Naive thymus-derived CD4-positive, alpha-beta T cell (primary cell): ENCODE data around the gene ATP7B. TPM values are rescaled to one million over a fixed set of nuclear protein-coding genes. Genes with fewer than 3 reads are reported as not detected.
"Not testable (repeated sequence)": the region's sequence is repeated elsewhere in the genome, so short reads cannot be mapped to it uniquely, and the experiment has no call there.

ENCODE experiments used
- ATAC-seq: fragments of 150-1000 bp; cut with Tn5 transposase; 2 replicates; pipeline ENCODE4 v1.10.0; 2021; ENCODE audit warnings: mild to moderate bottlenecking, moderate library complexity
- CTCF ChIA-PET: fragments of 350-600 bp; sonication (Branson Sonifier 250); formaldehyde crosslinking; loops from one replicate; lab custom pipeline; 2021; ENCODE audit warnings: antibody characterized with exemption; lab: Charles Lee
- POLR2A ChIA-PET: fragments of 350-600 bp; sonication (Branson Sonifier 250); formaldehyde crosslinking; loops from one replicate; lab custom pipeline; 2021; ENCODE audit warnings: antibody characterized with exemption, inconsistent platforms; lab: Charles Lee
- DNase-seq, 9 donors: peaks; one replicate each; pipeline versions ENCODE4 v3.0.0 to v3.0.0-alpha.2; 2020 to 2022; ENCODE audit warnings: mixed read lengths in 1 of 9
- H3K27ac ChIP-seq: one replicate; pipeline ENCODE4 v1.7.0; 2013; ENCODE audit warnings: mild to moderate bottlenecking, low read depth, low read length, moderate library complexity
- H3K27me3 ChIP-seq, 2 donors: one replicate each; pipeline ENCODE4 v1.7.0; 2013; ENCODE audit warnings: low read length in 2 of 2, mild to moderate bottlenecking in 2 of 2, moderate library complexity in 2 of 2; ENCODE audit not compliant: control insufficient read depth in 2 of 2, insufficient read depth in 2 of 2
- H3K36me3 ChIP-seq, 3 experiments: 1 replicate in 2 of 3; 2 replicates in 1 of 3; pipeline ENCODE4 v1.7.0; 2013; ENCODE audit warnings: low read length in 3 of 3, mild to moderate bottlenecking in 3 of 3, moderate library complexity in 1 of 3; ENCODE audit not compliant: insufficient read depth in 3 of 3, control insufficient read depth in 2 of 3
- H3K4me1 ChIP-seq, 2 donors: one replicate each; pipeline ENCODE4 v1.7.0; 2013; ENCODE audit warnings: low read length in 2 of 2, mild to moderate bottlenecking in 2 of 2, moderate library complexity in 1 of 2; ENCODE audit not compliant: control insufficient read depth in 2 of 2, insufficient read depth in 2 of 2
- H3K4me3 ChIP-seq: 2 replicates; pipeline ENCODE4 v1.7.0; 2013; ENCODE audit warnings: mild to moderate bottlenecking, low read length
- H3K9me3 ChIP-seq, 3 experiments: 1 replicate in 2 of 3; 2 replicates in 1 of 3; pipeline ENCODE4 v1.7.0; 2013; ENCODE audit warnings: low read length in 3 of 3; ENCODE audit not compliant: control insufficient read depth in 2 of 3
- H3K27ac Mint-ChIP-seq, 9 donors: one replicate each; pipeline ENCODE4 v1.8.0; 2020 to 2022; ENCODE audit warnings: mixed read lengths in 9 of 9, mild to moderate bottlenecking in 8 of 9, moderate library complexity in 5 of 9, inconsistent platforms in 2 of 9
- H3K27me3 Mint-ChIP-seq, 5 donors: one replicate each; pipeline ENCODE4 v1.8.0; 2021 to 2022; ENCODE audit warnings: mixed read lengths in 5 of 5, mild to moderate bottlenecking in 1 of 5
- H3K36me3 Mint-ChIP-seq, 5 donors: one replicate each; pipeline ENCODE4 v1.8.0; 2020 to 2022; ENCODE audit warnings: mixed read lengths in 5 of 5, mild to moderate bottlenecking in 3 of 5, inconsistent platforms in 1 of 5
- H3K4me1 Mint-ChIP-seq, 7 donors: one replicate each; pipeline ENCODE4 v1.8.0; 2020 to 2022; ENCODE audit warnings: mixed read lengths in 7 of 7, mild to moderate bottlenecking in 3 of 7, inconsistent platforms in 1 of 7
- H3K4me3 Mint-ChIP-seq, 10 donors: one replicate each; pipeline ENCODE4 v1.8.0; 2020 to 2022; ENCODE audit warnings: mild to moderate bottlenecking in 10 of 10, mixed read lengths in 10 of 10, moderate library complexity in 6 of 10, inconsistent platforms in 2 of 10
- H3K9me3 Mint-ChIP-seq, 11 donors: one replicate each; pipeline ENCODE4 v1.8.0; 2020 to 2022; ENCODE audit warnings: mixed read lengths in 11 of 11, mild to moderate bottlenecking in 4 of 11, inconsistent platforms in 1 of 11, moderate library complexity in 1 of 11
- intact Hi-C, 2 donors: fragments of 100-400 bp; cut with micrococcal nuclease; formaldehyde crosslinking; loops; one replicate each; pipeline ENCODE4 v1.15.1; 2023
- polyA plus RNA-seq, 2 donors: library from polyadenylated mRNA; unstranded; fragments of 300-500 nt; fragmentation: Illumina TruSeq; gene quantifications; one replicate each; pipeline ENCODE4 v1.2.3, GENCODE V29; 2021
- total RNA-seq, 6 experiments: library from RNA in 5 of 6; stranded (reverse) in 5 of 6; gene quantifications; 1 replicate in 5 of 6; 2 replicates in 1 of 6; pipeline ENCODE4 v1.2.3 and lab custom pipeline; 2021 to 2026

The ATP7B gene
- total and polyA plus RNA-seq, 7 experiments from 2014 or later: 0.18 to 1.4 (median 1.3) TPM

GRCh38 chr13:51912091-51912490 is 99.2 kb downstream of the ATP7B start:
- peaks cover 0 to 4% (median 0%) of the 10 kb centered on the region in 5 donors for H3K27me3 Mint-ChIP-seq
- POLR2A ChIA-PET: interaction anchor here (1.5 kb wide), 1 partner anchor 53 kb away, joined by 3 read pairs; no protein-coding TSS in a partner anchor

DNA sequence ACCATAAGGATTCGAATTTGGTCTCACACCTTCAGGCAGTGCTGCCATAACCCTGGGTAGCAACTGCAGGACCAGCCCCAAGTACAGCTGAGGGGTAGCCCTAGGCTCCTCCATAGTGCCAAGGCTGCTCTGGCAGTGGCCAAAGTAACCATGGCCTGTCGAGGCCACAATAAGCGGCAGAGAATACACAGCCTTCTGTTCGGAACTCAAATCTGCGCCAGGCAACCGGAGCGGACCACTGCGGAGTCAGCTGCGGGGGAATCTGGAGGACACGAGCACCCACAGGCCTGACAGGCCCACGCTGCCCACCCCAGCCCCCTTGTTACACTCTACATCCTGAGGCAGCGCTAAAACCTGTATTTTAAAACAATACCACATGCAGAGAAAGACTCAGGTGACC is 100.7 kb downstream of the ATP7B start:
- Histone ChIP-seq H3K9me3 (no peaks in the 10 kb centered on the region), H3K4me1 (no peaks in the 10 kb centered on the region), H3K27ac (no peak overlapping the region), H3K27me3 (no peaks in the 10 kb centered on the region), H3K4me3 (no peak overlapping the region), H3K36me3 (no peaks in the 10 kb centered on the region)
- ChIA-PET POLR2A (no interaction called here), CTCF (interaction anchor here (1.4 kb wide), 1 partner anchor 291 kb away, joined by 4 read pairs; no protein-coding TSS in a partner anchor)
- Mint-ChIP-seq H3K4me1 (peaks cover 7 to 29% (median 21%) of the 10 kb centered on the region in 7 donors), H3K9me3 (peaks cover 0 to 3% (median 0%) of the 10 kb centered on the region in 11 donors), H3K27me3 (peaks cover 0 to 4% (median 0%) of the 10 kb centered on the region in 5 donors), H3K27ac (no peak overlapping the region), H3K36me3 (no peaks in the 10 kb centered on the region), H3K4me3 (no peak overlapping the region)
- ATAC-seq: no peak
- no peak for DNase-seq
- intact Hi-C loops: no loop called here

More at GRCh38 chr13:51912091-51912490, 99.2 kb downstream of the ATP7B start:
- CTCF ChIA-PET: interaction anchor here (1.3 kb wide), 1 partner anchor 39 kb away, joined by 3 read pairs; no protein-coding TSS in a partner anchor
- Histone ChIP-seq H3K4me1 (no peaks in the 10 kb centered on the region), H3K36me3 (no peaks in the 10 kb centered on the region), H3K9me3 (no peaks in the 10 kb centered on the region), H3K4me3 (no peak overlapping the region), H3K27me3 (no peaks in the 10 kb centered on the region), H3K27ac (no peak overlapping the region)
- Mint-ChIP-seq H3K27ac (no peak overlapping the region), H3K36me3 (no peaks in the 10 kb centered on the region), H3K9me3 (peaks cover 0 to 3% (median 0%) of the 10 kb centered on the region in 11 donors), H3K4me3 (no peak overlapping the region), H3K4me1 (peaks cover 9 to 26% (median 21%) of the 10 kb centered on the region in 7 donors)
- DNase-seq (peak in 1 of 9 donors; percentile 6), ATAC-seq (no peak)
- intact Hi-C loops: no loop called here

DNA sequence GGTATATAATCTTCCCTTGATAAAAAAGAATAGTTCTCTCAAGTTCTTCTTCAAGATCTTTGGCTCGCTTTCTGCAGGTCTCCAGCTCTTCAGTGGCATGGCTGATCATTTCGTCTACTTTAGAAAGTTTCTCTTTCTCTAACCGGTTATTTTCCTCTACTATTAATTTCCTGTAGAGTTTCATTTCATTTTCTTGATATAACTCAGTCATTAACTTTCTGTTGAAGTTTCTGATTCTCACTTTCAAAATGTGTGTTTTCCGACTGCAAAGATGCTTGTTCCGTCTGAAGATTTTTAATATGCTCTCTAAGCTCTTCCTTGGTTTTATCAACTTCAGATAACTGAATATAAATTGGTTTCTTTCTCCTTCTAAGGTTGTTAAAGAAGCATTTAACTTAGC is 102.0 kb downstream of the ATP7B start:
- Mint-ChIP-seq H3K4me3 (peak overlapping the region in 9 of 10 donors; percentile 11 to 62 (median 39)), H3K27ac (peak overlapping the region in 5 of 9 donors; percentile 3 to 68 (median 33)), H3K4me1 (peaks cover 7 to 29% (median 21%) of the 10 kb centered on the region in 7 donors)
- H3K27me3 ChIP-seq, intact Hi-C loops, H3K9me3 Mint-ChIP-seq, H3K4me3 ChIP-seq, H3K27ac ChIP-seq, POLR2A ChIA-PET, H3K36me3 ChIP-seq, H3K9me3 ChIP-seq, DNase-seq, ATAC-seq, CTCF ChIA-PET, H3K36me3 Mint-ChIP-seq, H3K27me3 Mint-ChIP-seq, H3K4me1 ChIP-seq: not testable (repeated sequence)

DNA sequence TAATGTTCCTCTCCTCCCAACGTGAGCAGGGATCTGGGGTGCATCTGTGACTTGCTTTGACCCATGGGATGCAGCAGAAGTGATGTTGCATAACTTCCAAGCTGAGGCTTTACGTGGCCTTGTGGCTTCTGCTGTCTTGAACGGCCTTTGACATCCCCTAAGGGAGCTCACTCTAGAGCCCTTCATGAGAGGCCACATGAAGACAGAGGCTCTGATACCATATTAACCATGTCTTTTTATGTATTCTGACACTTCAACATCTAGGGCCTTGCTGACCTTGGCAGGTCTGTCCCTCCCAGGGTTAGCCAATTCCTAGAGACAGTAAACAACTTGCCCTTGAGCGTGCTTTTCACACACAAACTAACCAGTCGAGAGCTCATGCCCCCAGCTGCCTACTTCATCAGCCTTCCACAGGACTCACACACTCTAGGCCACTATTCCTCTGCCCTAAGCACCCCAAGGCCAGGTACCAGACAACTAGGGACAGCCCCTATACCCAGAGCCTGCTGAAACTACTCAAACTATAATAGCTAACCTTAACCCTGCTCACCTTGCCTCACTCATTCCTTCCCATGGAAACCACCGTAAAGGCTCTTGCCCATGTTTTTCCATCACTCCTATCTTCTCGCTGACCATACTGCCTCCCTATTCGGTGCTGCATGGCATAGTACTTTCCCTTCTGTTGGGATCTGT is 104.1 kb downstream of the ATP7B start:
- Mint-ChIP-seq H3K27me3 (peaks cover 0 to 5% (median 0%) of the 10 kb centered on the region in 5 donors), H3K4me3 (no peak overlapping the region), H3K4me1 (peaks cover 7 to 30% (median 21%) of the 10 kb centered on the region in 7 donors), H3K9me3 (peaks cover 0 to 3% (median 0%) of the 10 kb centered on the region in 11 donors), H3K36me3 (no peaks in the 10 kb centered on the region), H3K27ac (no peak overlapping the region)
- DNase-seq (no peak), ATAC-seq (no peak)
- no peak overlapping the region for H3K4me3 ChIP-seq
- no peak overlapping the region for H3K27ac ChIP-seq
- H3K27me3 ChIP-seq: no peaks in the 10 kb centered on the region
- CTCF ChIA-PET: no interaction called here
- intact Hi-C loops: no loop called here
- no peaks in the 10 kb centered on the region for H3K4me1 ChIP-seq
- POLR2A ChIA-PET: interaction anchor here (0.6 to 1.2 kb wide), 2 partner anchors 15 to 87 kb away, joined by 3 read pairs; no protein-coding TSS in a partner anchor
- no peaks in the 10 kb centered on the region for H3K36me3 ChIP-seq
- H3K9me3 ChIP-seq: no peaks in the 10 kb centered on the region

GRCh38 chr13:51906581-51906980 is 104.7 kb downstream of the ATP7B start:
- ChIA-PET CTCF (no interaction called here), POLR2A (interaction anchor here (0.6 to 1.2 kb wide), 2 partner anchors 15 to 87 kb away, joined by 3 read pairs; no protein-coding TSS in a partner anchor)
- Histone ChIP-seq H3K4me1 (no peaks in the 10 kb centered on the region), H3K36me3 (no peaks in the 10 kb centered on the region), H3K9me3 (no peaks in the 10 kb centered on the region), H3K27ac (no peak overlapping the region), H3K27me3 (no peaks in the 10 kb centered on the region), H3K4me3 (no peak overlapping the region)
- intact Hi-C loops: no loop called here
- no peak for DNase-seq
- peaks cover 7 to 26% (median 17%) of the 10 kb centered on the region in 7 donors for H3K4me1 Mint-ChIP-seq
- ATAC-seq: no peak
- H3K9me3 Mint-ChIP-seq: peaks cover 0 to 3% (median 0%) of the 10 kb centered on the region in 11 donors
- H3K27me3 Mint-ChIP-seq: peaks cover 0 to 5% (median 0%) of the 10 kb centered on the region in 5 donors
- no peaks in the 10 kb centered on the region for H3K36me3 Mint-ChIP-seq
- H3K27ac Mint-ChIP-seq: no peak overlapping the region
- H3K4me3 Mint-ChIP-seq: no peak overlapping the region

- CTCF ChIA-PET: no interaction called here
- ATAC-seq: no peak
- POLR2A ChIA-PET: no interaction called here
Observed at GRCh38 chr13:51905787-51906186, 105.5 kb downstream of the ATP7B start.

More at GRCh38 chr13:51905787-51906186, 105.5 kb downstream of the ATP7B start:
- Mint-ChIP-seq H3K4me1 (peaks cover 7 to 26% (median 17%) of the 10 kb centered on the region in 7 donors), H3K27me3 (peaks cover 0 to 6% (median 0%) of the 10 kb centered on the region in 5 donors), H3K36me3 (no peaks in the 10 kb centered on the region), H3K4me3 (no peak overlapping the region), H3K9me3 (peaks cover 0 to 3% (median 0%) of the 10 kb centered on the region in 11 donors), H3K27ac (no peak overlapping the region)
- Histone ChIP-seq H3K27ac (no peak overlapping the region), H3K9me3 (no peaks in the 10 kb centered on the region), H3K4me3 (no peak overlapping the region), H3K27me3 (no peaks in the 10 kb centered on the region), H3K36me3 (no peaks in the 10 kb centered on the region), H3K4me1 (no peaks in the 10 kb centered on the region)
- DNase-seq: no peak
- intact Hi-C loops: no loop called here
